Ascending aorta (tissue), 2 donors: ENCODE measurements around the gene ACR. TPM values are rescaled to one million over a fixed set of nuclear protein-coding genes. Genes with fewer than 3 reads are reported as not detected.

Experiments used
- DNase-seq, 2 donors: peaks; one replicate each; pipeline ENCODE4 v3.0.0-alpha.2; 2019; ENCODE audit warnings: low spot score in 2 of 2
- H3K27ac ChIP-seq, 2 donors: fragments of 200-600 bp; sonication (generic); one replicate each; pipeline ENCODE4 v1.5.1; 2016 to 2017; ENCODE audit warnings: mild to moderate bottlenecking in 1 of 2
- H3K27me3 ChIP-seq: fragments of 200-600 bp; sonication (generic); one replicate; pipeline ENCODE4 v1.5.1; 2017
- H3K36me3 ChIP-seq, 2 donors: fragments of 200-600 bp; sonication (generic); one replicate each; pipeline ENCODE4 v1.5.1; 2016
- H3K4me1 ChIP-seq, 2 donors: fragments of 200-600 bp; sonication (generic); one replicate each; pipeline ENCODE4 v1.5.1; 2016 to 2017; ENCODE audit warnings: mild to moderate bottlenecking in 1 of 2
- H3K4me3 ChIP-seq, 2 donors: fragments of 200-600 bp; sonication (generic); one replicate each; pipeline ENCODE4 v1.5.1; 2016 to 2017; ENCODE audit warnings: mild to moderate bottlenecking in 1 of 2
- H3K9me3 ChIP-seq, 2 donors: fragments of 200-600 bp; sonication (generic); one replicate each; pipeline ENCODE4 v1.5.1; 2016
- intact Hi-C: fragments of 100-400 bp; cut with DNase I; formaldehyde crosslinking; loops from one replicate; pipeline ENCODE4 v1.15.1; 2023
- total RNA-seq: library from RNA; depleted of rRNA; stranded (reverse); fragments of >200 nt; gene quantifications from one replicate; pipeline ENCODE4 v1.1.0, GENCODE V29; 2016
- TF ChIP-seq, protein P1 (sequence below), 3 experiments: fragments of 200-600 bp in 2 of 3; fragments of 450-650 bp in 1 of 3; sonication (generic) in 2 of 3; IDR thresholded peaks; one replicate each; pipeline ENCODE4 v1.5.1; 2016 to 2019; ENCODE audit warnings: antibody characterized with exemption in 3 of 3, mild to moderate bottlenecking in 1 of 3, moderate library complexity in 1 of 3

ACR gene
- total RNA-seq, 1 donor from 2014 or later: not detected

DNA sequence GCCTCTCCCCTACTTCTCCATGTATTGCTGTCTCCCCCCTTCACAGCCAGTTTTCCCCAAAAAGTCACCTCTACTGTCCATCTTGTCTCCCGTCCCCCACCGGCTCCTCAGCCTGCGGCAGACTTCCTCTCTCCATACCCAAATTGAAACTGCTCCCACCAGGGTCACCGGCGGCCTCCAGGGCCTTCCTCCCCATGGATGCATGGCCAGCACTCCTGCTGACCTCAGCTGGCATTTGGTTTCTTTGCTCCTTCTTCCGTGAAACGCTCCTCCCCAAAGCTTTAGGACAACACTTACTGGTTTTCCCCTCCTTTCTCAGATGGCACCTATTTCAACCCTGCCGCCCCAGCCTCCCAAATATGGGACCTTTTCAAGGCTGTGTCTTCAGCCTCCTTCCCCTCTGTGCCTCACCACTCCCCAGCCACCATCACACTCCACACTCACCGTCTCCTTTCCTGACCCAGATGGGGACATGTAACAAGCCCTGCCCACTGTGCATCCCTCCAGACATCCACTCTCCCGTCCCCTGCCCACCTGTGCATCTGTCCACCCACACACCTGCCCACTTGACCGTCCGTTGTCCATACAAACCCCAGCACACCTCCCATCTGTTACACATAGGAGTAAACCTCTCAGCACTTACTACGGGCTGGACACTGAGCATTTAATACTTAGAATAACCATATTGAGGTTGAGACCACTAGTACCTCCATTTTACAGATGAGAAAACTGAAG, 21.5 kb upstream of the ACR start:
- no peak overlapping the region for H3K4me3 ChIP-seq
- TF ChIP-seq, protein P1, sequence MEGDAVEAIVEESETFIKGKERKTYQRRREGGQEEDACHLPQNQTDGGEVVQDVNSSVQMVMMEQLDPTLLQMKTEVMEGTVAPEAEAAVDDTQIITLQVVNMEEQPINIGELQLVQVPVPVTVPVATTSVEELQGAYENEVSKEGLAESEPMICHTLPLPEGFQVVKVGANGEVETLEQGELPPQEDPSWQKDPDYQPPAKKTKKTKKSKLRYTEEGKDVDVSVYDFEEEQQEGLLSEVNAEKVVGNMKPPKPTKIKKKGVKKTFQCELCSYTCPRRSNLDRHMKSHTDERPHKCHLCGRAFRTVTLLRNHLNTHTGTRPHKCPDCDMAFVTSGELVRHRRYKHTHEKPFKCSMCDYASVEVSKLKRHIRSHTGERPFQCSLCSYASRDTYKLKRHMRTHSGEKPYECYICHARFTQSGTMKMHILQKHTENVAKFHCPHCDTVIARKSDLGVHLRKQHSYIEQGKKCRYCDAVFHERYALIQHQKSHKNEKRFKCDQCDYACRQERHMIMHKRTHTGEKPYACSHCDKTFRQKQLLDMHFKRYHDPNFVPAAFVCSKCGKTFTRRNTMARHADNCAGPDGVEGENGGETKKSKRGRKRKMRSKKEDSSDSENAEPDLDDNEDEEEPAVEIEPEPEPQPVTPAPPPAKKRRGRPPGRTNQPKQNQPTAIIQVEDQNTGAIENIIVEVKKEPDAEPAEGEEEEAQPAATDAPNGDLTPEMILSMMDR (IDR thresholded peaks at IDR 0.05): no peak
- no peaks in the 10 kb centered on the region for H3K4me1 ChIP-seq
- H3K9me3 ChIP-seq: no peaks in the 10 kb centered on the region
- no peaks in the 10 kb centered on the region for H3K27me3 ChIP-seq
- no peak overlapping the region for H3K27ac ChIP-seq
- H3K36me3 ChIP-seq: no peaks in the 10 kb centered on the region
- intact Hi-C loops: no loop called here
- no peak for DNase-seq

DNA sequence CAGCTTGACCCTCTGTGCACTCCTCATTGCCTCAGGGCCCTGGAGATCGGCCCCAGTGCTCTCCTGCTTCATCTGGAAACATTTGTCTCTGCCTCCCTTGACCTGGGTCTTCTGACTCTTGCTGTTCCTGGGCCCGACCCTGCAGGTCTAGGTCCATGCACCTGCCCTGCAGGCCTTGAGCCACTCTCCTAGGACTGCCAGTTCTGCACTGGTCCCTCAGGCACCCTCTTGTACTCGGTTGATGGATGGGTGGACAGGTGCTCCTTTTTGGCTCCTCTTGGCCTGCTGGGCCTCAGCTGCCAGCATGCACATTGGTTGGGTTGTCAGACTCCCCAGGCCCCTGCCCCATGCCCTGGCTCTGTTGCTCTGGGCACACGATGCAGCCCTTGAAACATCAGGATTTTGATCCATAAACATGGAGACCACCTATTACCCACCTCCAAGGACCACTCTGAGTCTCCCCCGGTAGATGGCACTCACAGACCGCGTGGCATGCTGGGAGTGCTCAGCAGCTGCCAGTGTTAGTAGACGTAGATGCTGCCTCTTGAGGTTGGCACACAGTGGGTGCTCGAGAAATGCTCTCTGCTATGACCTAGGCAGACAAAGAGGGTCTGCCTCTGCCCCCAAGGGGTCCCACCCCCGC, 20.2 kb upstream of the ACR start:
- Histone ChIP-seq H3K4me3 (no peak overlapping the region), H3K27me3 (no peaks in the 10 kb centered on the region), H3K9me3 (no peaks in the 10 kb centered on the region), H3K4me1 (no peaks in the 10 kb centered on the region), H3K36me3 (no peaks in the 10 kb centered on the region), H3K27ac (no peak overlapping the region)
- intact Hi-C loops: no loop called here
- TF ChIP-seq, protein P1 (IDR thresholded peaks at IDR 0.05): no peak
- no peak for DNase-seq

DNA sequence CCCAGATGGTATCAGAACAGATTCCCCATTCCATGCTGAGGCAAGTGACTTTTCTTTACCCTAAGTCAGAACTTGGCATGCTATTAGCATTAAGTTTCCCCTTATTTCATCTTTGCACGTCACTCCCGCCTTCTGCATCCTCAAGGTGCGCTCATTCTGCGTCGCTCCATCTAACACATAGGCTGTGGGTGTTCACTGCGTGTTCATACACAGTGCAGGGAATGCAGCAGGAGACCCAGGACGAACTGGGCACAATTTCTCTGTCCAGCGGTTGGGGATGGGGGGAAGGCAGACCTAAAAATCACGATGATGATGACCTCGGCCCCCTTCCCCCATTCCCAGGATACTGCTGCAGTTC, 19.7 kb upstream of the ACR start:
- Histone ChIP-seq H3K4me3 (no peak overlapping the region), H3K27ac (no peak overlapping the region), H3K27me3 (no peaks in the 10 kb centered on the region), H3K4me1 (no peaks in the 10 kb centered on the region), H3K9me3 (no peaks in the 10 kb centered on the region), H3K36me3 (no peaks in the 10 kb centered on the region)
- DNase-seq: no peak
- TF ChIP-seq, protein P1 (IDR thresholded peaks at IDR 0.05): no peak
- intact Hi-C loops: no loop called here

DNA sequence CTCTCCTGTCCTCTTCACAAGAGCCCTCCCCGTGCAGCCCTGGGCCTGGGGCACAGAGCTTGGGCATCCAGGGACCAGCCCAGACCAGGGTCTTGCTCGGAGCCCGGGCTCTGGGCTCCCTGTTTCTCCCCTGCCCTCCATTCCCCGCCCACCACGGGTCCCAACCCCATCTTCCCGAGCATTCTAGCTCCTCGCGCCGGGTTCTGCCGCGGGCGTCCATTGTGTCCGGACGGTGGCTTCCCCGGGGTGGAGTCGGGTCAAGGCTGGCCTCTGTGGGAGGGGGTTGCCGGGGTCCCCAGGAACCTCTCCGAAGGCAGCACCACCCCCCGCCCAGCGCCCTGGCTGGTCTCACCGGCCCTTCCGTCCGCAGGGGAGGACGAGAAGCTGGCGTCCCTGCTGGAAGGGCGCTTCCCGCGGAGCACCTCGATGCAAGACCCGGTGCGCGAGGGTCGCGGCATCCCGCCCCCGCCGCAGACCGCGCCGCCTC, 18.1 kb upstream of the ACR start:
- H3K9me3 ChIP-seq: no peaks in the 10 kb centered on the region
- H3K36me3 ChIP-seq: no peaks in the 10 kb centered on the region
- no peak overlapping the region for H3K27ac ChIP-seq
- no peak overlapping the region for H3K4me3 ChIP-seq
- no peaks in the 10 kb centered on the region for H3K27me3 ChIP-seq
- no peak for DNase-seq
- TF ChIP-seq, protein P1 (IDR thresholded peaks at IDR 0.05): no peak
- no peaks in the 10 kb centered on the region for H3K4me1 ChIP-seq
- intact Hi-C loops: no loop called here

DNA sequence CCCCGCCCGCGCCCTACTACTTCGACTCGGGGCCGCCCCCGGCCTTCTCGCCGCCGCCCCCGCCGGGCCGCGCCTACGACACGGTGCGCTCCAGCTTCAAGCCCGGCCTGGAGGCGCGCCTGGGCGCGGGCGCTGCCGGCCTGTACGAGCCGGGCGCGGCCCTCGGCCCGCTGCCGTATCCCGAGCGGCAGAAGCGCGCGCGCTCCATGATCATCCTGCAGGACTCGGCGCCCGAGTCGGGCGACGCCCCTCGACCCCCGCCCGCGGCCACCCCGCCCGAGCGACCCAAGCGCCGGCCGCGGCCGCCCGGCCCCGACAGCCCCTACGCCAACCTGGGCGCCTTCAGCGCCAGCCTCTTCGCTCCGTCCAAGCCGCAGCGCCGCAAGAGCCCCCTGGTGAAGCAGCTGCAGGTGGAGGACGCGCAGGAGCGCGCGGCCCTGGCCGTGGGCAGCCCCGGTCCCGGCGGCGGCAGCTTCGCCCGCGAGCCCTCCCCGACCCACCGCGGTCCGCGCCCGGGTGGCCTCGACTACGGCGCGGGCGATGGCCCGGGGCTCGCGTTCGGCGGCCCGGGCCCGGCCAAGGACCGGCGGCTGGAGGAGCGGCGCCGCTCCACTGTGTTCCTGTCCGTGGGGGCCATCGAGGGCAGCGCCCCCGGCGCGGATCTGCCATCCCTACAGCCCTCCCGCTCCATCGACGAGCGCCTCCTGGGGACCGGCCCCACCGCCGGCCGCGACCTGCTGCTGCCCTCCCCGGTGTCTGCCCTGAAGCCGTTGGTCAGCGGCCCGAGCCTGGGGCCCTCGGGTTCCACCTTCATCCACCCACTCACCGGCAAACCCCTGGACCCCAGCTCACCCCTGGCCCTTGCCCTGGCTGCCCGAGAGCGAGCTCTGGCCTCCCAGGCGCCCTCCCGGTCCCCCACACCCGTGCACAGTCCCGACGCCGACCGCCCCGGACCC, 17.4 kb upstream of the ACR start:
- Histone ChIP-seq H3K27me3 (no peaks in the 10 kb centered on the region), H3K4me3 (no peak overlapping the region), H3K4me1 (no peaks in the 10 kb centered on the region), H3K36me3 (no peaks in the 10 kb centered on the region), H3K9me3 (no peaks in the 10 kb centered on the region), H3K27ac (no peak overlapping the region)
- TF ChIP-seq, protein P1 (IDR thresholded peaks at IDR 0.05): no peak
- DNase-seq: no peak
- intact Hi-C loops: no loop called here
